Heart right ventricle (tissue), 16 donors: Measurements from ENCODE around the gene AGAP1. TPM values are rescaled to one million over a fixed set of nuclear protein-coding genes. Genes with fewer than 3 reads are reported as not detected.

ENCODE experiments used
- ATAC-seq, 8 donors: fragments of 200-7000 bp; cut with Tn5 transposase; one replicate each; pipeline ENCODE4 v1.9.1; 2020; ENCODE audit warnings: mild to moderate bottlenecking in 8 of 8, moderate library complexity in 8 of 8, moderate number of reproducible peaks in 1 of 8
- DNase-seq, 2 donors: peaks; one replicate each; pipeline ENCODE4 v3.0.0-alpha.2; 2020
- H3K27ac ChIP-seq, 10 donors: fragments of 200-600 bp; sonication (generic) in 2 of 10; one replicate each; pipeline versions ENCODE4 v1.5.0 to v1.8.0; 2020 to 2022; ENCODE audit warnings: mild to moderate bottlenecking in 3 of 10
- H3K27me3 ChIP-seq, 7 donors: fragments of 200-600 bp; one replicate each; pipeline ENCODE4 v1.8.0; 2021 to 2022; ENCODE audit warnings: mild to moderate bottlenecking in 2 of 7
- H3K36me3 ChIP-seq, 9 donors: fragments of 200-600 bp; sonication (generic) in 1 of 9; one replicate each; pipeline versions ENCODE4 v1.5.0 to v1.8.0; 2020 to 2022; ENCODE audit warnings: mild to moderate bottlenecking in 2 of 9
- H3K4me1 ChIP-seq, 9 donors: fragments of 200-600 bp; sonication (generic) in 1 of 9; one replicate each; pipeline versions ENCODE4 v1.5.0 to v1.8.0; 2020 to 2022; ENCODE audit warnings: mild to moderate bottlenecking in 4 of 9
- H3K4me3 ChIP-seq, 10 donors: fragments of 200-600 bp; sonication (generic) in 2 of 10; one replicate each; pipeline versions ENCODE4 v1.5.0 to v1.8.0; 2020 to 2022; ENCODE audit warnings: mild to moderate bottlenecking in 7 of 10, moderate library complexity in 2 of 10
- H3K9me3 ChIP-seq, 11 donors: fragments of 200-600 bp in 10 of 11; sonication (generic) in 2 of 11; one replicate each; pipeline versions ENCODE4 v1.5.0 to v1.8.0; 2013 to 2022; ENCODE audit warnings: mild to moderate bottlenecking in 2 of 11, control low read depth in 1 of 11, moderate library complexity in 1 of 11
- CTCF ChIP-seq, 9 donors: fragments of 200-600 bp; sonication (generic) in 2 of 9; IDR thresholded peaks; one replicate each; pipeline versions ENCODE4 v1.5.0 to v1.8.0; 2021 to 2022; ENCODE audit warnings: antibody characterized with exemption in 9 of 9, mild to moderate bottlenecking in 5 of 9, moderate library complexity in 1 of 9
- WGBS, 2 donors: extraction: QIAGEN DNeasy Blood & Tissue Kit; methylation state at CpG; one replicate each; pipeline ENCODE4 v1.1.7; 2013; ENCODE audit warnings: inconsistent platforms in 1 of 2; 5-methylcytosine and 5-hydroxymethylcytosine counted together
- intact Hi-C, 10 donors: fragments of 100-400 bp; cut with DNase I; formaldehyde crosslinking; loops; one replicate each; pipeline versions ENCODE4 v1.11.1 to v1.14.2; 2022
- polyA plus RNA-seq, 2 donors: library from polyadenylated mRNA; stranded (reverse); fragments of 200-250 nt; gene quantifications; one replicate each; pipeline ENCODE4 v1.2.3, GENCODE V29; 2013
- total RNA-seq, 10 donors: library from RNA; stranded (reverse); fragmentation: NEBNext Ultra II Directional in 3 of 10; extraction: Animal tissue kit (Norgen Biotek cat#: 25700) in 3 of 10; gene quantifications; one replicate each; pipeline versions ENCODE4 v1.2.1 to v1.2.4, GENCODE V29; 2021 to 2023
- donor health status: Arrhythmogenic right ventricular cardiomyopathy.
- donor health status: ischemic (EF 13 %, LVEDD 7.1; RV severe dilation, severe dysfunction).
- donor health status: healthy with polysubstance abuse.
- donor health status: DM: no; HTN: yes; CAD: no.
- donor health status: DM: no; HTN: no; CAD: no.
- donor health status: ischemic (EF 25% LVEDD 6.9; RV normal size, moderate dysfunction).
- donor health status: ischemic (EF 25% LVEDD 5.7; RV mildly dilated, moderate dysfunction).
- donor health status: healthy.
- donor health status: DM: yes; HTN: yes; CAD: no.
- donor health status: Ischemic cardiomyopathy.
- donor health status: ischemic (EF 35%, LVEDD 5.7; RV mildly dilated, moderate dysfunction).
- donor health status: nonischemic (EF 11% LVEDD 7.7; RV severe dilation, severe dysfunction).
- donor health status: DM: yes; HTN: yes; CAD: no.
- donor health status: PGD.
- donor health status: ischemic (EF 29% LVEDD 5.4; RV normal size, mild dysfunction).
- donor health status: nonischemic (EF 23%, LVEDD 6.1; RV moderate dilation, normal function).

AGAP1 gene
- total and polyA plus RNA-seq, 12 donors = 3.5 to 29.2 (median 19.4) TPM

- Histone ChIP-seq H3K4me3 (no peak overlapping the region), H3K9me3 (no peaks in the 10 kb centered on the region), H3K27me3 (no peaks in the 10 kb centered on the region), H3K4me1 (peaks cover 4 to 34% (median 14%) of the 10 kb centered on the region in 9 donors), H3K36me3 (no peaks in the 10 kb centered on the region), H3K27ac (no peak overlapping the region)
- WGBS, 2 donors = 84 to 86% methylated on average over 8 of the region's 8 CpGs
- no peak for DNase-seq
- no peak for ATAC-seq
- TF ChIP-seq CTCF (IDR thresholded peaks at IDR 0.05) = no peak
- intact Hi-C loops = loop anchor here in 2 of 10 donors (5.0 to 10.0 kb wide), 2 partner anchors 131 to 1023 kb away; no protein-coding TSS in a partner anchor
These were observed 81.6 kb downstream of the AGAP1 start for GRCh38 chr2:235575431-235575830.

- Histone ChIP-seq H3K4me1 (peaks cover 4 to 34% (median 14%) of the 10 kb centered on the region in 9 donors), H3K27me3 (no peaks in the 10 kb centered on the region), H3K9me3 (no peaks in the 10 kb centered on the region), H3K4me3 (no peak overlapping the region), H3K27ac (no peak overlapping the region), H3K36me3 (no peaks in the 10 kb centered on the region)
- DNase-seq = no peak
- intact Hi-C loops = loop anchor here in 2 of 10 donors (5.0 to 10.0 kb wide), 2 partner anchors 131 to 1024 kb away; no protein-coding TSS in a partner anchor
- TF ChIP-seq CTCF (IDR thresholded peaks at IDR 0.05) = no peak
- ATAC-seq = no peak
- 75 to 85% methylated on average over 8 of the region's 8 CpGs for WGBS, 2 donors
These were observed 82.1 kb downstream of the AGAP1 start for GRCh38 chr2:235575904-235576303.

GRCh38 chr2:235576337-235576910 lies 82.6 kb downstream of the AGAP1 start:
- TF ChIP-seq CTCF (IDR thresholded peaks at IDR 0.05) = no peak
- H3K27ac ChIP-seq = no peak overlapping the region
- H3K4me1 ChIP-seq = peaks cover 4 to 34% (median 14%) of the 10 kb centered on the region in 9 donors
- no peak overlapping the region for H3K4me3 ChIP-seq
- DNase-seq = no peak
- ATAC-seq = no peak
- WGBS, 2 donors = 95 to 96% methylated on average over 11 of the region's 11 CpGs
- no peaks in the 10 kb centered on the region for H3K9me3 ChIP-seq
- H3K27me3 ChIP-seq = no peaks in the 10 kb centered on the region
- intact Hi-C loops = loop anchor here in 2 of 10 donors (5.0 to 10.0 kb wide), 2 partner anchors 132 to 1024 kb away; no protein-coding TSS in a partner anchor
- H3K36me3 ChIP-seq = no peaks in the 10 kb centered on the region

DNA sequence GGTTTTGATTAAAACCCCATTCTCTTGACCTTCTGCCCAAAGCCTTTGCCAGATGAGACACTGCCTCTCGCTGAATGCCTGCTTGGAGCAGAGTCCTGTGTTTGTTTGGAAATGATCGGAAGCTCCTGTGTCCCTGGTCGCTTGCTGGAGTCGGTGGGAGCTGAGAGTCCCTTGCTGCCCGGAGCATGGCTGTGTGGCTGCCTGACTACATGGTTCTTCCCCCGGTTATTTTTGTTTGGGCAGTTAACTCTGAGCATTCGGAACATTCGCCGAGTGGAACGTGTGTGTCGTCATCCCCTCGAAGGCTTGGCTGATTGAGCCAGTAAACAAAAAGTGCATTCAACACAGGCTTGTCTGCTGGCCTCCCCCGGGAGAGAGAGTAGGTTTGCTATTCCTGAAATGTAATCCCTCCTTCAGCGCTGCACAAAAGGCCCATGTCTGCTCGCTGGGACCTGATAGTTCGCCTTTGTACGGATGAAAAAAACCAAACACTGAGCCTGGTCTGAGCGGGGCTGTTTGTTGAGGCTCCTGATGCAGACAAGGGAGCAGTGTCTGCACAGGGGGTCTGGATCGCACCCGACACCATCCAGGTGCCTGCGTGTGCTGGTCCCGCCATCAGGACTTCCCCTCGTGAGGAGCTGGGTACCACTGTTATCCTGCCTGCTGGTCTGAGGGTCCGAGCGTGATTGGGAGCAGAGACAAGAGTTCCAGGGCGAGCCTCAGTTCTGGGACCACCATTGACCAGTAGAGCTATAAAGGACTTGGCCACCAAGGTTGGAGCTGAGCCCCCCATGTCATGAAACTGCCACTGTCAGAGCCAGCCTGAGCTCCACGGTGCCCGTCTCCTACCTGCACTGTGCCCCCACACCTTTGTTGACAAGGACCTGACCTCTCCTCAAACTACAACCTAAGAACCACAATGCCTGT lies 83.8 kb downstream of the AGAP1 start:
- DNase-seq (peak; percentile 33 to 58), ATAC-seq (peak; percentile 50 to 89 (median 79))
- 45 to 53% methylated on average over 28 of the region's 28 CpGs for WGBS, 2 donors
- intact Hi-C loops = loop anchor here in 2 of 10 donors (5.0 to 10.0 kb wide), 2 partner anchors 133 to 1025 kb away; no protein-coding TSS in a partner anchor
- Histone ChIP-seq H3K9me3 (no peaks in the 10 kb centered on the region), H3K4me1 (peaks cover 4 to 34% (median 14%) of the 10 kb centered on the region in 9 donors), H3K4me3 (peak overlapping the region in 6 of 10 donors; percentile 9 to 31 (median 20)), H3K27ac (peak overlapping the region in 4 of 10 donors; percentile 4 to 62 (median 50)), H3K27me3 (no peaks in the 10 kb centered on the region), H3K36me3 (no peaks in the 10 kb centered on the region)
- TF ChIP-seq CTCF (IDR thresholded peaks at IDR 0.05) = no peak
